ENCODE results near the gene ZNF544.

ZNF544 gene

GRCh38 chr19:58228585-58229254 lies at the start of gene ZNF544:
TSS of gene ZNF544 (plus strand) at chr19:58228914. CDS start at chr19:58244024, 15,110 bp downstream.
- no peak for FAIRE-seq

GRCh38 chr19:58181902-58182576 lies 46.7 kb upstream of the ZNF544 start:
- FAIRE-seq, result no peak

GRCh38 chr19:58182577-58182988 lies 46.1 kb upstream of the ZNF544 start:
- FAIRE-seq, result no peak

- no peak for FAIRE-seq
These were observed 45.5 kb upstream of the ZNF544 start, which contains the start of gene ZNF274 for GRCh38 chr19:58182989-58183816. TSS of gene ZNF274 (plus strand) at chr19:58183061. CDS start at chr19:58183966, 905 bp downstream.

GRCh38 chr19:58183817-58184215 lies 44.9 kb upstream of the ZNF544 start:
- no peak for FAIRE-seq

- no peak for FAIRE-seq
These were observed 31.7 kb upstream of the ZNF544 start for GRCh38 chr19:58196901-58197616.

- FAIRE-seq, result no peak
These were observed 24.8 kb upstream of the ZNF544 start for GRCh38 chr19:58203814-58204475.

GRCh38 chr19:58204566-58204965 lies 24.1 kb upstream of the ZNF544 start:
- no peak for FAIRE-seq

GRCh38 chr19:58209577-58209976 lies 19.1 kb upstream of the ZNF544 start:
- no peak for FAIRE-seq

GRCh38 chr19:58212336-58213074 lies 16.2 kb upstream of the ZNF544 start:
- no peak for FAIRE-seq

GRCh38 chr19:58213075-58213369 lies 15.7 kb upstream of the ZNF544 start:
- no peak for FAIRE-seq

GRCh38 chr19:58217069-58217481 lies 11.6 kb upstream of the ZNF544 start:
- FAIRE-seq, result no peak

- FAIRE-seq, result no peak
These were observed 10.9 kb upstream of the ZNF544 start for GRCh38 chr19:58217607-58218391.

- FAIRE-seq, result no peak
These were observed 9.8 kb upstream of the ZNF544 start for GRCh38 chr19:58218899-58219298.

- FAIRE-seq, result no peak
These were observed 640 bp upstream of the ZNF544 start for GRCh38 chr19:58227964-58228584.

- FAIRE-seq, result no peak
These were observed 533 bp downstream of the ZNF544 start for GRCh38 chr19:58229255-58229639.

GRCh38 chr19:58237324-58237723 lies 8.6 kb downstream of the ZNF544 start:
- FAIRE-seq, result no peak

- FAIRE-seq, result no peak
These were observed 14.6 kb downstream of the ZNF544 start for GRCh38 chr19:58243351-58243750.

GRCh38 chr19:58248886-58249285 lies 20.2 kb downstream of the ZNF544 start:
- no peak for FAIRE-seq

GRCh38 chr19:58252102-58252685 lies 23.5 kb downstream of the ZNF544 start:
- FAIRE-seq, result no peak
